BE2C (cell line): ENCODE results near the gene PPP2R3A.
"Not testable (repeated sequence)": the region's sequence is repeated elsewhere in the genome, so short reads cannot be mapped to it uniquely, and the experiment has no call there.

ENCODE experiments used
- DNase-seq: peaks from one replicate; pipeline ENCODE4 v3.0.0-alpha.2; 2020
- H3K27me3 ChIP-seq: fragments of 250-450 bp; sonication (Bioruptor Pico); 2 replicates; pipeline ENCODE4 v1.5.1; 2020; ENCODE audit warnings: mild to moderate bottlenecking
- H3K36me3 ChIP-seq: fragments of 250-450 bp; sonication (Bioruptor Pico); 2 replicates; pipeline ENCODE4 v1.5.1; 2020; ENCODE audit warnings: mild to moderate bottlenecking
- H3K4me1 ChIP-seq: fragments of 250-450 bp; sonication (Bioruptor Pico); 2 replicates; pipeline ENCODE4 v1.5.1; 2020
- H3K4me3 ChIP-seq: 2 replicates; pipeline ENCODE4 v1.5.1; 2011; ENCODE audit warnings: low read depth, low read length
- H3K9me3 ChIP-seq: fragments of 250-450 bp; sonication (Bioruptor Pico); 2 replicates; pipeline ENCODE4 v1.5.1; 2020
- CTCF ChIP-seq: IDR thresholded peaks from 2 replicates; pipeline ENCODE4 v1.5.1; 2012; ENCODE audit warnings: mild to moderate bottlenecking, low read depth, low read length

PPP2R3A gene

GRCh38 chr3:136093771-136094170, 128.2 kb downstream of the PPP2R3A start:
- DNase-seq = no peak
- no peak for TF ChIP-seq CTCF
- Histone ChIP-seq H3K4me1 (no peaks in the 10 kb centered on the region), H3K36me3 (no peaks in the 10 kb centered on the region), H3K4me3 (no peak overlapping the region), H3K9me3 (no peaks in the 10 kb centered on the region), H3K27me3 (no peaks in the 10 kb centered on the region)

GRCh38 chr3:136105044-136105443, 139.5 kb downstream of the PPP2R3A start:
- DNase-seq = no peak
- Histone ChIP-seq H3K9me3 (no peaks in the 10 kb centered on the region), H3K4me1 (0 out of 2 replicates have a peak, but pooled peaks cover 3% of the 10 kb centered on the region), H3K4me3 (no peak overlapping the region), H3K36me3 (no peaks in the 10 kb centered on the region), H3K27me3 (no peaks in the 10 kb centered on the region)
- no peak for TF ChIP-seq CTCF

GRCh38 chr3:136106101-136106500, 140.6 kb downstream of the PPP2R3A start:
- Histone ChIP-seq H3K4me3 (no peak overlapping the region), H3K9me3 (no peaks in the 10 kb centered on the region), H3K27me3 (no peaks in the 10 kb centered on the region), H3K4me1 (0 out of 2 replicates have a peak, but pooled peaks cover 3% of the 10 kb centered on the region), H3K36me3 (no peaks in the 10 kb centered on the region)
- DNase-seq = no peak
- no peak for TF ChIP-seq CTCF

GRCh38 chr3:136109499-136109898, 144.0 kb downstream of the PPP2R3A start:
- Histone ChIP-seq H3K9me3 (no peaks in the 10 kb centered on the region), H3K4me3 (no peak overlapping the region), H3K27me3 (no peaks in the 10 kb centered on the region), H3K4me1 (0 out of 2 replicates have a peak, but pooled peaks cover 3% of the 10 kb centered on the region), H3K36me3 (no peaks in the 10 kb centered on the region)
- no peak for TF ChIP-seq CTCF
- DNase-seq = no peak

GRCh38 chr3:136110481-136110880, 145.0 kb downstream of the PPP2R3A start:
- DNase-seq = no peak
- no peak for TF ChIP-seq CTCF

GRCh38 chr3:136114421-136114820, 148.9 kb downstream of the PPP2R3A start:
- no peak for DNase-seq
- no peak for TF ChIP-seq CTCF
- no peak overlapping the region for H3K4me3 ChIP-seq
- H3K4me1 ChIP-seq = no peaks in the 10 kb centered on the region
- H3K27me3 ChIP-seq = no peaks in the 10 kb centered on the region
- H3K36me3 ChIP-seq = no peaks in the 10 kb centered on the region
- H3K9me3 ChIP-seq = no peaks in the 10 kb centered on the region

More at GRCh38 chr3:136110481-136110880, 145.0 kb downstream of the PPP2R3A start:
- Histone ChIP-seq H3K9me3 (no peaks in the 10 kb centered on the region), H3K36me3 (no peaks in the 10 kb centered on the region), H3K27me3 (no peaks in the 10 kb centered on the region), H3K4me1 (0 out of 2 replicates have a peak, but pooled peaks cover 3% of the 10 kb centered on the region), H3K4me3 (no peak overlapping the region)

GRCh38 chr3:136119332-136119731, 153.8 kb downstream of the PPP2R3A start:
- DNase-seq, H3K9me3 ChIP-seq, H3K27me3 ChIP-seq, H3K4me1 ChIP-seq, H3K36me3 ChIP-seq, H3K4me3 ChIP-seq: not testable (repeated sequence)

GRCh38 chr3:136119783-136120182, 154.3 kb downstream of the PPP2R3A start:
- not testable (repeated sequence) for H3K9me3 ChIP-seq, H3K4me3 ChIP-seq, H3K4me1 ChIP-seq, H3K36me3 ChIP-seq, DNase-seq, H3K27me3 ChIP-seq
